Hepatocyte (in vitro differentiated cells): Measurements from ENCODE around the gene ITFG1. TPM values are rescaled to one million over a fixed set of nuclear protein-coding genes. Genes with fewer than 3 reads are reported as not detected.
"Not testable (repeated sequence)": the region's sequence is repeated elsewhere in the genome, so short reads cannot be mapped to it uniquely, and the experiment has no call there.

Experiments
- DNase-seq: peaks from one replicate; pipeline ENCODE4 v3.0.0-alpha.2; 2016; ENCODE audit warnings: low spot score
- H2AFZ ChIP-seq: fragments of 200-600 bp; sonication (generic); 2 replicates; pipeline ENCODE4 v1.6.0; 2016; ENCODE audit warnings: antibody characterized with exemption, mild to moderate bottlenecking
- H3K27ac ChIP-seq: fragments of 200-600 bp; sonication (generic); 2 replicates; pipeline ENCODE4 v1.5.1; 2016; ENCODE audit warnings: mild to moderate bottlenecking
- H3K27me3 ChIP-seq: fragments of 200-600 bp; sonication (generic); 2 replicates; pipeline ENCODE4 v1.6.1; 2016
- H3K36me3 ChIP-seq: fragments of 200-600 bp; sonication (generic); replicated peaks from 2 replicates; pipeline ENCODE4 v1.5.1; 2016; ENCODE audit warnings: low read depth; ENCODE audit not compliant: insufficient read depth
- H3K4me1 ChIP-seq: fragments of 200-600 bp; sonication (generic); 2 replicates; pipeline ENCODE4 v1.5.1; 2016; ENCODE audit warnings: mild to moderate bottlenecking, moderate library complexity; ENCODE audit not compliant: insufficient read depth
- H3K4me2 ChIP-seq: fragments of 200-600 bp; sonication (generic); 2 replicates; pipeline ENCODE4 v1.6.0; 2016
- H3K4me3 ChIP-seq: fragments of 200-600 bp; sonication (generic); 2 replicates; pipeline ENCODE4 v1.5.1; 2016; ENCODE audit warnings: mild to moderate bottlenecking
- H3K79me2 ChIP-seq: fragments of 200-600 bp; sonication (generic); 2 replicates; pipeline ENCODE4 v1.6.0; 2017; ENCODE audit warnings: mild to moderate bottlenecking
- H3K9me2 ChIP-seq: fragments of 200-600 bp; sonication (generic); replicated peaks from 2 replicates; pipeline ENCODE4 v1.6.0; 2017; ENCODE audit warnings: mild to moderate bottlenecking; ENCODE audit not compliant: insufficient read depth
- H3K9me3 ChIP-seq: fragments of 200-600 bp; sonication (generic); 2 replicates; pipeline ENCODE4 v1.5.1; 2016; ENCODE audit warnings: low read depth, mild to moderate bottlenecking
- H4K20me1 ChIP-seq: fragments of 200-600 bp; sonication (generic); 2 replicates; pipeline ENCODE4 v1.6.0; 2016; ENCODE audit warnings: mild to moderate bottlenecking; ENCODE audit not compliant: insufficient read depth, poor library complexity, severe bottlenecking
- EZH2 ChIP-seq: fragments of 200-600 bp; sonication (generic); IDR thresholded peaks from 2 replicates; pipeline ENCODE4 v1.6.1; 2016; ENCODE audit warnings: antibody characterized with exemption, mild to moderate bottlenecking, borderline replicate concordance
- EZH2phosphoT487 ChIP-seq: fragments of 200-600 bp; sonication (generic); IDR thresholded peaks from one replicate; pipeline ENCODE4 v1.6.1; 2018; ENCODE audit warnings: antibody characterized with exemption, mild to moderate bottlenecking, low read depth, moderate library complexity; ENCODE audit not compliant: unreplicated experiment, severe bottlenecking
- WGBS: methylation state at CpG from one replicate; pipeline ENCODE4 v1.1.6; 2016; ENCODE audit warnings: low lambda C conversion rate; ENCODE audit errors: missing lambda C conversion rate; 5-methylcytosine and 5-hydroxymethylcytosine counted together
- polyA plus RNA-seq: library from polyadenylated mRNA; unstranded; fragments of >200 nt; fragmentation: Nextera tagmentation; extraction: Ambion mirVana; gene quantifications from 2 replicates; pipeline ENCODE4 v1.2.1, GENCODE V29; 2016
- total RNA-seq: library from RNA; depleted of rRNA; stranded (reverse); fragments of >200 nt; gene quantifications from 2 replicates; pipeline ENCODE4 v1.2.3, GENCODE V29; 2014
- TF ChIP-seq, protein P1 (sequence below): fragments of 200-600 bp; sonication (generic); IDR thresholded peaks from 2 replicates; pipeline ENCODE4 v1.5.1; 2016; ENCODE audit warnings: antibody characterized with exemption, mild to moderate bottlenecking; ENCODE audit not compliant: poor library complexity

ITFG1 gene
- total and polyA plus RNA-seq, 2 experiments from 2014 or later: 87.8 to 91.4 TPM

DNA sequence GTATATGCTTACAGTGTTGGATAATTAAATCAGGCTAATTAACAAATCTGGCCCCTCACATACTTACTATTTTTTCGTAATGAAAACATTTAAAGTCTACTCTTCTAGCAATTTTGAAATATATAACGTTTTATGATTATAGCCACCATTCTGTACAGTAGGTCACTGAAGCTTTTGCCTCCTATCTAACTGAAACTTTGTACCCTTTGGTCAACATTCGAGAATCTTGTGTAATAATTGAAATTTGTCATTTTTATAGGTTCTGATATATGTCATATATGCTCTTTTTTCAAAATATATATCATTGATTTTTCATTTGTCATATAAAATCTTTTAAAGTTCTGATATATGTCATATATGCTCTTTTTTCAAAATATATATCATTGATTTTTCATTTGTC lies 12.9 kb upstream of the ITFG1 start:
- peaks cover 3% of the 10 kb centered on the region for H4K20me1 ChIP-seq
- H3K4me3 ChIP-seq: no peak overlapping the region
- no peak overlapping the region for H3K27ac ChIP-seq
- no peaks in the 10 kb centered on the region for H3K9me3 ChIP-seq
- WGBS: 93% methylated on average over 3 of the region's 3 CpGs
- no peak overlapping the region for H2AFZ ChIP-seq
- peaks cover 63% of the 10 kb centered on the region for H3K79me2 ChIP-seq
- no peaks in the 10 kb centered on the region for H3K4me1 ChIP-seq
- DNase-seq: no peak
- H3K36me3 ChIP-seq: no peaks in the 10 kb centered on the region
- H3K9me2 ChIP-seq: no peaks in the 10 kb centered on the region
- TF ChIP-seq EZH2 (no peak), EZH2phosphoT487 (no peak)
- TF ChIP-seq, protein P1, sequence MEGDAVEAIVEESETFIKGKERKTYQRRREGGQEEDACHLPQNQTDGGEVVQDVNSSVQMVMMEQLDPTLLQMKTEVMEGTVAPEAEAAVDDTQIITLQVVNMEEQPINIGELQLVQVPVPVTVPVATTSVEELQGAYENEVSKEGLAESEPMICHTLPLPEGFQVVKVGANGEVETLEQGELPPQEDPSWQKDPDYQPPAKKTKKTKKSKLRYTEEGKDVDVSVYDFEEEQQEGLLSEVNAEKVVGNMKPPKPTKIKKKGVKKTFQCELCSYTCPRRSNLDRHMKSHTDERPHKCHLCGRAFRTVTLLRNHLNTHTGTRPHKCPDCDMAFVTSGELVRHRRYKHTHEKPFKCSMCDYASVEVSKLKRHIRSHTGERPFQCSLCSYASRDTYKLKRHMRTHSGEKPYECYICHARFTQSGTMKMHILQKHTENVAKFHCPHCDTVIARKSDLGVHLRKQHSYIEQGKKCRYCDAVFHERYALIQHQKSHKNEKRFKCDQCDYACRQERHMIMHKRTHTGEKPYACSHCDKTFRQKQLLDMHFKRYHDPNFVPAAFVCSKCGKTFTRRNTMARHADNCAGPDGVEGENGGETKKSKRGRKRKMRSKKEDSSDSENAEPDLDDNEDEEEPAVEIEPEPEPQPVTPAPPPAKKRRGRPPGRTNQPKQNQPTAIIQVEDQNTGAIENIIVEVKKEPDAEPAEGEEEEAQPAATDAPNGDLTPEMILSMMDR: no peak
- H3K27me3 ChIP-seq: no peaks in the 10 kb centered on the region
- H3K4me2 ChIP-seq: no peak overlapping the region

DNA sequence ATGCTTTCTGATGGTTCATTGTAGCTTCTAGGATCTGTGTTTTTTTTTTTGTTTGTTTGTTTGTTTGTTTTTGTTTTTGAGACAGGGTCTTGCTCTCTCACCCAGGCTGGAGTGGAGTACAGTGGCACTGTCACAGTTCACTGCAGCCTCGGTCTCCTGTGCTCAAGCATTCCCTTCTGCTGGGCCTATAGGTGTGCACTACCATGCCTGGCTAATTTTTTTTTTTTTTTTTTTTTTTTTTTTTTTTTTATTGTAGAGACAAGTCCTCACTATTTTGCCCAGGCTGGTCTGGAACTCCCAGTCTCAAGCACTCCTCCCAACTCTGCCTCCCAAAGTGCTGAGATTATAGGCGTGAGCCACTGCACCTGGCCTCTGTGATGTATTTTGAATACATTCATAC lies 12.1 kb upstream of the ITFG1 start:
- not testable (repeated sequence) for H3K27ac ChIP-seq, H3K4me3 ChIP-seq, H2AFZ ChIP-seq, H4K20me1 ChIP-seq, H3K4me2 ChIP-seq, DNase-seq, H3K4me1 ChIP-seq, H3K36me3 ChIP-seq, H3K27me3 ChIP-seq, H3K9me2 ChIP-seq, H3K9me3 ChIP-seq
- peaks cover 65% of the 10 kb centered on the region for H3K79me2 ChIP-seq
- WGBS: 98% methylated on average over 2 of the region's 2 CpGs

DNA sequence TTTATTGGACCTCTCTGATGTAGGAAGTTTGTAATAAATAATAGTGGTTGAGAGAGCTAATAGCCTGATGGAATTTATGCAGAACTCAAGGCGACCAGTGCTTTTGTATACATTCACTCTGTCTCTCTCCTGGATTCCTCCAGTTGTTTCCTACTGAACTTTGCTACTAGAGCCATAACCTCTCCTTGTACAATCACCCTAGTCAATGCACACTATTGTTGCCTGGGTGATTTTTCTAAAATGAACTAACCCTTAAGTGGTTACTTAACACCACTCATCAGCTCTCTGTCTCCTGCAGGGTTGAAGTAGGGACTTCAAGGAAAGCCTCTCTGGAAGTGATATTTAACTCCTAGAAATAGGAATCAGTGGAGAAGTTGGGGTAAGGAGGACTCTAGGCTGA lies 9.9 kb upstream of the ITFG1 start:
- Histone ChIP-seq H3K9me3 (no peaks in the 10 kb centered on the region), H3K4me3 (no peak overlapping the region), H3K36me3 (no peaks in the 10 kb centered on the region), H3K9me2 (no peaks in the 10 kb centered on the region), H3K27ac (no peak overlapping the region), H4K20me1 (no peaks in the 10 kb centered on the region), H3K4me1 (peaks cover 10% of the 10 kb centered on the region), H3K79me2 (peaks cover 81% of the 10 kb centered on the region), H3K27me3 (no peaks in the 10 kb centered on the region), H3K4me2 (no peak overlapping the region), H2AFZ (no peak overlapping the region)
- DNase-seq: no peak
- WGBS: 70% methylated on average over 1 of the region's 1 CpG
- TF ChIP-seq EZH2phosphoT487: no peak
- TF ChIP-seq, protein P1: no peak
- TF ChIP-seq EZH2: no peak

DNA sequence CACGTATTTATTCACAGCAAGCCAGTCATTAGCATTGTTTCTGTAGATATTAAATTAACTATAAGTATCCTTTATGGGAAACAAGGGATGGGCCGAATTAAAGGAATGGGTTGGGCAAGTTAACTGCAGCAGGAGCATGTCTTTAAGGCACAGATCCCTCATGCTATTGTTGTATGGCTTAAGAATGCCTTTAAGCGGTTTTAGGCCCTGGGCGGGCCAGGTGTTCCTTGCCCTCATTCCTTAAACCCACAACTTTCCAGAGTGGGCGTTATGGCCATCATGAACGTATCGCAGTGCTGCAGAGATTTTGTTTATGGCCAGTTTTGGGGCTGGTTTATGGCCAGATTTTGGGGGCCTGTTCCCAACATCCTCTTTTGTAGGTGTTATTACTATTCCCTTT lies 9.3 kb upstream of the ITFG1 start:
- WGBS: 92% methylated on average over 7 of the region's 7 CpGs
- peaks cover 84% of the 10 kb centered on the region for H3K79me2 ChIP-seq

More for the DNA sequence above, 9.3 kb upstream of the ITFG1 start:
- H3K36me3 ChIP-seq: no peaks in the 10 kb centered on the region
- H2AFZ ChIP-seq: no peak overlapping the region
- H3K9me3 ChIP-seq: no peaks in the 10 kb centered on the region
- H3K4me1 ChIP-seq: peaks cover 10% of the 10 kb centered on the region
- H3K27me3 ChIP-seq: no peaks in the 10 kb centered on the region
- no peak overlapping the region for H3K4me3 ChIP-seq
- H3K9me2 ChIP-seq: no peaks in the 10 kb centered on the region
- no peaks in the 10 kb centered on the region for H4K20me1 ChIP-seq
- no peak overlapping the region for H3K4me2 ChIP-seq
- no peak overlapping the region for H3K27ac ChIP-seq
- TF ChIP-seq EZH2phosphoT487: no peak
- no peak for TF ChIP-seq EZH2
- TF ChIP-seq, protein P1: no peak
- no peak for DNase-seq
